NCI-H748 (cell line): ENCODE results near the gene IL23R.
A peak's percentile ranks its signal among the peaks of the same experiment; 100 is the strongest.
"Not testable (repeated sequence)": the region's sequence is repeated elsewhere in the genome, so short reads cannot be mapped to it uniquely, and the experiment has no call there.

Source experiments
- DNase-seq: peaks from one replicate; lab custom pipeline; 2025; ENCODE audit not compliant: unreplicated experiment; lab: John Stamatoyannopoulos, UW

IL23R gene, protein sequence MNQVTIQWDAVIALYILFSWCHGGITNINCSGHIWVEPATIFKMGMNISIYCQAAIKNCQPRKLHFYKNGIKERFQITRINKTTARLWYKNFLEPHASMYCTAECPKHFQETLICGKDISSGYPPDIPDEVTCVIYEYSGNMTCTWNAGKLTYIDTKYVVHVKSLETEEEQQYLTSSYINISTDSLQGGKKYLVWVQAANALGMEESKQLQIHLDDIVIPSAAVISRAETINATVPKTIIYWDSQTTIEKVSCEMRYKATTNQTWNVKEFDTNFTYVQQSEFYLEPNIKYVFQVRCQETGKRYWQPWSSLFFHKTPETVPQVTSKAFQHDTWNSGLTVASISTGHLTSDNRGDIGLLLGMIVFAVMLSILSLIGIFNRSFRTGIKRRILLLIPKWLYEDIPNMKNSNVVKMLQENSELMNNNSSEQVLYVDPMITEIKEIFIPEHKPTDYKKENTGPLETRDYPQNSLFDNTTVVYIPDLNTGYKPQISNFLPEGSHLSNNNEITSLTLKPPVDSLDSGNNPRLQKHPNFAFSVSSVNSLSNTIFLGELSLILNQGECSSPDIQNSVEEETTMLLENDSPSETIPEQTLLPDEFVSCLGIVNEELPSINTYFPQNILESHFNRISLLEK

DNA sequence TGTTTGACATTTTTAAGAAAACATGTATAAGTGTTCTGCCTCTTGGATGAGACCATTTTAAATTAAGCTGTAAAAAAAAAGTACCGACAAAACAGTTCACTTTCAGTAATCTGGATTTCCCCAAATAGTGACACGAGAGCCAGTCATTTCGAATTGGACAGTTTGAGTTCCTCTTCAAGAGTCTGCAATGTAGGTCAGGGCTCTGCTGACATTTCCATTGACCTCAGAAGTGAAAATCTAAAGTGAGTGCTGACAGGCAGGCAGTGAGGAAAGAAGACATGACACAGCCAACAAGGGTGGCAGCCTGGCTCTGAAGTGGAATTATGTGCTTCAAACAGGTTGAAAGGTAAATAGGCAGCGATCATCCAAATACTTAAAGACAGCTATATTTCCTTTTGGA, at the start of gene IL23R:
Gene IL23R, plus strand, starts transcription at position 259 of the 400 bp plus-strand sequence. CDS start 1,667 bp downstream, outside the sequence.
- no peak for DNase-seq

DNA sequence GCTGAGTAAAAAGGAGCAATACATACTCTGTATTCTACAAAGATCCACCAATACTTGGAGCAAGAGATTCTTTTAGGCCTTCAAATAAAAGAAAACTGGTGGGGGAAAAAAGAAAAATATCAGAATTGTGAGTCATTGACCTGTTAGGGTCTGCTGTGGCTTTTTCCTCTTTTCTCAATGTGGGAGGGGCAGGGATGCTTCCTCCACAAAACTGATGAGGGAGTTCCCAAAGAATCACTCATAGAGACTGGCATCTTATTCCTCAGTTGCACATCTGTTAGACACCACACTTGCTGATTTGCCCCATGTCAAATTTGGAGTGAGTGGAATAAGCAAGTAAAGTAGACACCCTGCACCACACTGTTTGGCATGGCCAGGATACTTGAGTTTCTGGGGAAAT, 48.1 kb upstream of the IL23R start:
- DNase-seq, result no peak

DNA sequence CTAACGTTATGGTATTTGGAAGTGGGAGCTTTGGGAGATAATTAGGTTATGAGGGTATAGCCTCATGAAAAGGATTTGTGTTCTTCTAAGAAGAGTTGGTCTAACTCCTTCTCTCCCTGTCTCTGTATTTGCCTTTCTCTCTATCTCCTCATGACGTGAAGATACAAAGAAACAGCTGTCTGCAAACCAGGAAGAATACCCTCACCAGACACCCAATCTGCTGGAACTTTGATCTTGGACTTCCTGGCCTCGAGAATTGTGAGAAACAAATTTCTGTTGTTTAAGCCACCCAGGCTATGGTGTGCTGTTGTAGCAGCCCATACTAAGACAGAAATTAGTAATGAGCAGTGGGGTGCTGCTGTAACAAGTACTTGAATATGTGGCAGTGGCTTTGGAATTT, 47.6 kb upstream of the IL23R start:
- DNase-seq, result no peak

DNA sequence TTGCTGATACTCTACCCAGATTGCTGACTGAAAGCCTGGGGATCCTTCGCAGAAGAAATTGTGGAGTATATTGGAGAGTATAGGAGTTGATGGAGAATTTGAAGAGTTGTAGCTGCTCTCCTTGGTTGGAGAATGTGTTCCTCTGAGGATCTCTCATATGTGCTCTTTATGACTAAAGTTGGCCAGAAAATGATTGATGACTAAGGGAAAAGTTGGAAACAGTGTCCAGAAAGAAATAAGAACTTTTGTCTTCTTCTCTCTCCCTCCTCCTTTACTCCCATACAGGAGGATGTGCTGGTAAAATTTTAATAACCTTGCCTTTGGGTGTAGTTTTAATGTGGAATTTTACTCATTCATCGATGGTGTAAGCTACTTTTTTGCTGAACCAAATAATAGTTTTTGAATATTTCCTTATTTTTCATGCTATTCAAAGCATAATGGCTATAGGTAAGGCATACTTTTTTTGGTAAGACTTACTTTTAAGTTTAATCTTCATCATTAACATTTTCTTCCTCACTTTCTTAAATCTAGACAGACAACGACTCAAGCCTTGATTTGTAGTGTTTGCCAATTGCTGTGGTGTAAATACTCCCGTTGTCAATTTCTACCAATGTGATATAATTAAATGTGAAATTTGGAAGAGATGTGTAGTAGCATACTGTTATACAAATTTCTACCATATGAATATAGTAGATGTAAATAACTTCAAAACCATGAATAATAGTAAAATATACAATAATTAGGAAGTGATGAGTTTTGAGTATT, 45.2 kb upstream of the IL23R start:
- no peak for DNase-seq

DNA sequence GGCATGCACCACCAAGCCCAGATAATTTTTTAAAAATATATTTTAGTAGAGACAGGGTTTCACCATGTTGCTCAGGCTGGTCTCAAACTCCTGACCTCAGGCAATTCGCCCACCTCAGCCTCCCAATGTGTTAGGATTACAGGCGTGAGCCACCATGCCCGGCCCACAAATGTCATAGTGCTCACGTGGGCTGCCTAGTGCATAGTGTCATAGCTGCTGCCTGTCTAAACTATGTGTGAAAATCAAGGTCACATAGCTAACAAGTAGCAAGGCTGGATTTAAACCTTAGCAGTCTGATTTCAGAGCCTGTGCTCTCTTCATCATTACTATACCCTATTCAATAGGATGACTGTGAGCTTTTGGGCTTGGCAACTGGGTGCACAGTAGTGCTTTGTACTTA, 41.8 kb upstream of the IL23R start:
- DNase-seq, result no peak

DNA sequence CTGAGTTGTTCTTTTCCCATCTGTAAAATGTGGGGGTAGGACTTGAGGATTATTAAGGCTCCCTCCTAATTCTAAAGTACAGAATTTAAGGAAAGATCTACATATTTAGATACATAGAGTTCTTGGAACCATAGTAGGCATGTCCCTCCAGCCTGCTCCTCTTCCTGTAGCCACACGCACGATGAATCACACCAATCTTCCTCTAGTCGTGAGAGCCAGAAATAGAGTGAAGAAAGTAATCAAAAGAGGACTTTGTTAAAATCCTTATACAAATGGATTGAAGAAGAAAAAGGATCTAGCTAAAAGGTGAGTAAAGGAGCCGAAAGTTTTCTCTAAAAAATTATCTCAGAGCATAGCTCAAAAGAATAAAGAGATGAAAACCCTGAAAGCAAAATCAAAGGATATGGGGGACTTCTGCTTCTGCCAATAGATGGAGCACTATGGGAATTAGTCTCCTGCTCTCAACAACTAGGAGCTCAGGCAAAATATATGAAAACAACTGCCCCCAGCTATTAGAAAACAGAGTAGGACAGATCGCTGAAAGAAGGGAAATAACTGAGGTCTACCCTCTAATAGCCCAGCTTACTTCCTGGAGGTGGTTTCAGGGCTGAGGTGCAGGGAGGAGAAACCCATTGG, 40.0 kb upstream of the IL23R start:
- no peak for DNase-seq

DNA sequence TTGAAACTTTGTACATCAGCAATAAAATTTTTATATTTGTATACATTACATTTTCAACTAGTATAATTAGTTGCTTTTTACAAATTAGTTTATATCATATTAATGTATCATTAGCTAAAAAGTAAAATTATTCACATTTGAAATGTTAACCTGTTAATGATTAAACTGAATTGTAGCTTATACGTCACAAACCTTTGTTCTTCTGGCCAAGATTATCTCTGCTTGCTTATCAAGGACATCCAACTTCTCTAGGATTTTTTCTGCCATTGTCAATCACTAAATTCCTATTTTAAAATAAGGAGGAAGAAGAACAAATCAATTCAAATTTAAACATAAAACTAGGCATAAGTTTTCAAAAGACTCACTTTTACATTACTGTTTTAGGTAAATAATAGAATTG, 39.3 kb upstream of the IL23R start:
- no peak for DNase-seq

DNA sequence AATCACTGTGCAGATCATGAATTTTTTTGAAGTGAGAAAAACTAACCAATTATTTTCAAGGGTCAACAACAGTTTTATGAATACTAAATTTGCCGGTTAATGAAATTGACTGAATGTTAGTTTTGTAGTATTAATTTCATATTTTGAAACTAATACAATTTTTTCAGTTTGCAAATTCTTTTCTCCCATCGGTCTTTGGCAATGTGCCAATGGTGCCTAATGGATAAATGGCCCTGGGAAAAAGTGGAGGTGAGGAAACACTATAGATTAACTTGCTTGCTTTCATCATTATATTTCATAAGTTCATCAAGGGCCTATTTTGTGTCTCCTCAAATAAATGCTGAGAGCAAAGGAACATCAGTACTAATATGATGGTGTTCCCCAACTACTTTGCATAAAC, 35.6 kb upstream of the IL23R start:
- DNase-seq, result no peak

DNA sequence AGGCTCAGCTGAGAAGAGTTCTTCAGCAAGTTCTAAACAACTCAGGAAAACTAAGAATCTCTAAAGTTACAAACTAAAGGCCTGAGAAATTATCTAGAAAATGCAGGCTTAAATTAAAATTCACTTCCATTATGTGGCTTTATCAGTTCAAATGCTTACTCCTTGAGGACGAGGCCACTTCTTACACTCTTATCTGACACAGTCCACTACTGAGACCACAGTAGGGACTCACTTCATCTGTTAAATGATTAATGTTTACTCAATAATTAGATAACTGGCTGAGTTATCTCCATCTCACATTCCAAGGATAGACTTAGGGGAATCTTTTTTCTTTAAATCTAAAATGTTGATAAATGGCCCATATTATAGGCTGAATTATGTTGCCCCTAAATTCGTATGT, 33.1 kb upstream of the IL23R start:
- no peak for DNase-seq

DNA sequence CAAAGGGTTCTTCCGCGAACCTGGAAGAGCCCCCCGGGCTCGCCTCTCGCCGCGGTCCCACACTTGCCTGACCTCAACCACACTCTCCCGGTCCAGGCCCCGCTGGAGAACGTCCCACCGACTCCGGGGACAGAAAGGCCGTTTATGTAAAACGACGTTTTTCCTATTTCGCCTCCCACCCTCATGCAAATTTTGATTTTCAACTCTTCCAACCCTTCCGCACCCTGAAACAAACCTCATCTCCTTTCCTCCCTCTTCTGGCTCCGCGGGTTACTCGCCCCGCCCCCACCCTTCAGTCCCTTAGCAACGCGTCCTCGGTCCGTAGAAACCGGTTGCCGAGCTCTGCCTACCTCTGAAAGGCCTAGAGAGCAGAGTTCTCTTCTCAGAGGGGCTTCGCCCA, 31.6 kb upstream of the IL23R start, which contains the start of gene C1orf141:
Gene C1orf141, minus strand, starts transcription at position 276 of the 400 bp plus-strand sequence. CDS start 7,730 bp downstream, outside the sequence.
- DNase-seq, result no peak

DNA sequence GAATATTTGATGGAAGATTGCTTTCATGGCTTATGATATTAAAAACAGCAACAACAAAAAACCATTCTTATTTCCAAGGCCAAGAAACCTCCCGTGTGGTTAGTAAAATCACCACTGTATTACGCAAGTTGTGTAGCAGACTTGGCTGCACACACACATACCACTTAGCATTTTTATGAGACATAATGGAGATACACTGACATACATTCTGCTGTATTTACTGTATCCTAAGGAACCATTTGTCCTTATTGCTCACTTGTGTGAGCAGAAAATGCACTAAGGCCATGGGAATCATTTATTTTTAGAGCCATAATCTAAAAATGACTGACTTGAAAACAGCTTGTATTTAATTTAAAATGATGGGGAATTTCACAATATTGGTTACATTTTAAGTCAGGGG, 30.9 kb upstream of the IL23R start:
- DNase-seq, result no peak

DNA sequence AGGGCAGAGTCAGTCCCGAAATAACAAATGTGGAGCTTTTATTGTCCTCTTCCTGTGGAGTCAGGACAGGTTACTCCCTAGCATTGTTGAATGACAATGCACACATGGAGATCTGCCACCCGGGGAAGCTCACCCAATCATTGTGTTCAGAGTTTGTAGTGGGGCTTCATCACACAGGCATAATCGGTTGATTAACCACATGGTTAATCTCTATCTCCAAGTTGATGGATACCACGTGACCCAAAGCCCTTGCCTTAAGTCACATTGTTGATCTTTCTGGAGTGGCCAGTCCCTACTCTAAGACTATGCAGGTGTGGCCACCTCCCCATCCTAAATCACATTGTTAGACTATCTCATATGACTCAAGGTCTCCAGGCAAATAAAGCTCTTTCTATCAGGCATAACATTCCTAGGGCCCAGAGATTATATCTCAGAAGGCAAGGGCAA, 28.9 kb upstream of the IL23R start:
- DNase-seq, result peak; percentile 12

DNA sequence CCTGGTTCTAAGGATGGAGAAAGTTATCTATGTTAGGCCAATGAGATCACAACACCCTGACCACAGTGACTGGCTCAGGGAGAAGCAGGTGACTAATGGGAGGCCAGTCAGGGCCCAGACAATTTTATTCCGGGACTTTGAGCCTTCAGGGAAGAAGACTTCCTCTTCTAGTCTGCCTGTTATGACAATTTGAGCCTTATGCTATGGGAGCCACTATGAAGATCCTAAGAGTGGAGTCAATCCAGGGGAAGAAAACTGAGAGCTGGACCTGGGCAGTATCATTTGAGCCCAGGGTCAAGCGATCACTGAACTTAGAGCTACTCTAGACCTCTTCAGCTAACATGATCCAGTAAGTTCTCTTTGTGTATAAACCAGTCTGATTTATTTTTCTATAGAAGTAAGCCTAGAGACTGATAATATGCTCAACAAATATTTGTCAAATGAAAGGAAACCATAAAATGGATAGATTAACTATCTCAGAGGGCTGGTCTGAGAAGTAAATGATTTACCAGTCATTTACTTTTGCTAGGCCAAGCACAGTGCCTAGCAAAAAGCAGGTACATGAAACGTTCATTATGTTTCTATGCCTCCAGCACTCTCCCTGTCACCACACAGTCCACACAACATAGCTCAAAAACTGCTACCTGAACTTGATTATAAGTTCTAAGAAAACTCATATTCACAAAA, 27.3 kb upstream of the IL23R start:
- DNase-seq, result no peak

DNA sequence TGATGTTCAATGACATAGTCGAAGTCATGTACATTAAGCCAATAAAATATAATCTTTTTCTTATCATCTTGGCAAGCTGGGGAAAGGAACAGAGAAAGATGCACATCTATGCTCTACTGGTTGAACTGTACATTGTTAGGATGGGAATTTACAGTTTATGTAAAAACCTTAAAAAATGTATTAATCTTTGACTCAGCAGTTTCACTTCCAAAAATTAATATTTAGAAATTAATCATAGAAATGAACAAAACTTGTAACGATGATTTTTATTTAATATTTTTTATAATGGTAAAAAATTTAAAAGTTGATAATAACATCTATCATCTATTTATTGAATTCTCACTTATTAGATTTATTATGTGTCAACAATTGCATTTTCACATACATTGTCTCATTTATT, 25.8 kb upstream of the IL23R start:
- DNase-seq, result no peak

DNA sequence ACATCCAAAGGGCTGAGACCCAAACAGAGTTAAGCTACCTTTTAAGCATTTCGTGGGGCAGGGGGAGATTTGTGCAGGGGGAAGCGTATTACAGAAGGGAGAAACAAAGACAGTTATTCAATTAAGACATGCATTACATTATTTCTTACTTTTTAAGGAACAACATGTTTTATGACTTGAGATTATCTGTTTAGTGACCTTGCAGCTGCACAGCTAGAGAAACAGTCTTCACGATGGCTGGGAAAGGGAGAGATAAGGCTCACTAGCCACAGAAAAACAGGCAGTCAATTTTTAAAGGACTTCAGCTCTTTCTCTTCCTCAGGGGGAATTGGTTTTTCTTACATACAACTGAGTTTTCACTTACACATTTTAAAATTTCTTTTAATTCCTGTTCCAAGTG, 24.4 kb upstream of the IL23R start:
- DNase-seq, result not testable (repeated sequence)

DNA sequence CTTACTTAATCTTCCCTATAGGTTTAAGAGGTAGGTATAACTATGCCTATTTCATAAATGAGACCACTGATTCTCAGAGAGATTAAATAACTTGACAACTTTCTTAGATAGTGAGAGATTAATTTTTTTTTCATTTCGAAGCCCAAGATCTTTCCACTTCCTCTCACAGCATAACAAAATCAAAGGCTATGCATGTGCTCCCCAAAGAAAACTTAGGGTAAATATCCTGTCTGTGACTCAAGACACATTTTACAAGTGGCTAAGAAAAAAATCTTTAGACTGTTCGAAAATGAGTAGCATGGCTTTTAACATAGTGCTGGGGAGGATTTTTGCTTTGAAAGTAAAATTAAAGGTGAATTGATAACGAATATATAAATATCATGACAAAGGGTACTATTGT, 23.3 kb upstream of the IL23R start:
- no peak for DNase-seq

DNA sequence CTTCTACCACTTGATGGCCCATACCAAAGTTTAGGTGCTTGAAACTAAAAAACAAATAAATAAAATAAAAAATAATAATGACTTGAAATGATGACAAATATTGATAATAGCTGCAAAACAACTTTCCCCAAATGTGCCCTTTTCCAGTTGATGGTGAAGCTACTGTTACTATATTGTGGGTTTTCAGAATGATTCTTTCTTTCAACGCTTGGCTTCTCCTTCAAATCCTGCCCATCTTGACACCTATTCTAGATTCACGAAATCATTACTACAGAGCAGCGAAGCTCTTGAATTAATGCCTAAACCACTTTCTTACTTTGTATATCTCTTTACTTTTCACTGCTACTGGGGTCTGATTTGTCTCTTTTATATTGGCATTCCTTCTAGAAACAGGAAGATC, 22.3 kb upstream of the IL23R start:
- DNase-seq, result no peak

DNA sequence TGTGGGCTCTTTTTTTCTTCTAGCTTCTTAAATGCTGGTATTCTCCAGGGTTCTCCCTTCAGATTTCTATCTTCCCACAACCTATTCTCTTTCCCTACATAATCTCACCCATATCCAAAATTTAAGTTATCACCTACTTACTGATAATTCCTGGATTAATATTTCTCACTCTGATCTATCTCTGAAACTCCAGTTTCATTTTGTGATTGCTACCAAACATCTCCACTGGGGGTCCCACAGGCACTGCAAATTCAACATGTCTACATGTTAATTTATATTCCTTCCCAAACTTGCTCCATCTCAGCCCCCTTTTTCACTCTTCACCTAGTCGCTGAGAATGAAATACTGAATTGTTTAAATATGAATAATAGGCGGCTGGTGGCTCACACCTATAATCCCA, 21.6 kb upstream of the IL23R start:
- DNase-seq, result no peak

DNA sequence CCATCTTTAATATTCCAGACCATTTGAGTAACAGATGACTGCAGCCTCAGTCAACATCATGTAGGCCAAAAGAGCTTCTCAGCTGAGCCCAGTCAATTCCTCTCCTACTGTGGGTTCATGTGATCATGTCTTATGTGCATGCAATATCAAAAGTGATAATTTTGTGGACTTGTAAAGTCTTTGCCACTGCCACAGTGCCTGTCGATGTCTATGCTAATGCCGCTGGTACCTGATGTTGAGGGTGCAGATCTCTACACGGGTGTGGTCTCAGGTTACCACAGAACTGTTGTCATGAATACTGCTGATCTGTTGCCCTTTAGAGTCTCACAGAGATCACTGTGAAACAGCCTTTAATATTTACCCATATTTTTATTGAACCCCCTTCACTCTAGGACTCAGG, 20.2 kb upstream of the IL23R start:
- no peak for DNase-seq

DNA sequence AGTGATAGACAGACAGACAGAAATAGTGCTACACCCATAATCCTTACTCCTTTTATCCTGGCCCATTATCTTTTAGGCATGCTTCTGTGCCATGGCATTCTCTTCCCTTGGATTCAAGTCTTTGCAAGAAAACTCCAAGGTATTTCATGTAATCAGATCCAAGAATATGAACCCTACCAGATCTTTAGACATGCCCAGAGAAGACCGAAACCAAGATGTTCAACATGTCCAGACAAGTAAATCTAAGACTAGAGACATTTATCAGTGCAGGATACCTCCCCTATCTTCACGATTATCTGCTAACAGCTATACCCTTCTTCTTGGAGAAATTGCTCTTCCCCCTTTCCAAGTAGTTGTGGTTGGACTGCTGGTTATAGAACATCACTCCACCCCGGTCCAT, 19.7 kb upstream of the IL23R start:
- no peak for DNase-seq

DNA sequence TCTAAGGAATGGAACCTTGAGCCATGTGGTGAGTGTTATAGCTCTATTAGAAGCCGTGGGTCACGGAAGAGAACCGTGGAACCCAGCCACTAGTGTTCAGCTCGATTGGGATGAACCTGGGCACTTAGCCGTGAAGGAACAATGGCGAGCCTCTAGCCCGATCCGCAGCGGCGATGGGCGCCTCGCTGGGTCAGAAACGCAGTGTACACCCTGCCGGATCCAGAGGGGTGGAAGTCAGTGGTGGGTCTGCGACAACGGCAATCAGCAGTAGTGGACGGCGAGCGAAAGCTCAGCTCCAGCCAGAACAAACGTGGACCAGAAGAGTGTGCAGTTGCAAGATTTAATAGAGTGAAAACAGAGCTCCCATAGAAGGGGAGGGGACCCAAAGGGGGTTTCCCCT, 18.3 kb upstream of the IL23R start:
- DNase-seq, result not testable (repeated sequence)
